GM19468 (cell line): ENCODE data around the gene DCTN5.
"Not testable (repeated sequence)": the region's sequence is repeated elsewhere in the genome, so short reads cannot be mapped to it uniquely, and the experiment has no call there.

Experiments
- ATAC-seq: cut with Tn5 transposase; IDR thresholded peaks from one replicate; pipeline ENCODE4 v1.9.1; 2021; ENCODE audit warnings: mild to moderate bottlenecking, moderate library complexity, moderate number of reproducible peaks; ENCODE audit not compliant: unreplicated experiment; ENCODE audit errors: extremely low read depth

The DCTN5 gene

GRCh38 chr16:23691483-23692189 lies 50.4 kb downstream of the DCTN5 start:
- no peak for ATAC-seq

DNA sequence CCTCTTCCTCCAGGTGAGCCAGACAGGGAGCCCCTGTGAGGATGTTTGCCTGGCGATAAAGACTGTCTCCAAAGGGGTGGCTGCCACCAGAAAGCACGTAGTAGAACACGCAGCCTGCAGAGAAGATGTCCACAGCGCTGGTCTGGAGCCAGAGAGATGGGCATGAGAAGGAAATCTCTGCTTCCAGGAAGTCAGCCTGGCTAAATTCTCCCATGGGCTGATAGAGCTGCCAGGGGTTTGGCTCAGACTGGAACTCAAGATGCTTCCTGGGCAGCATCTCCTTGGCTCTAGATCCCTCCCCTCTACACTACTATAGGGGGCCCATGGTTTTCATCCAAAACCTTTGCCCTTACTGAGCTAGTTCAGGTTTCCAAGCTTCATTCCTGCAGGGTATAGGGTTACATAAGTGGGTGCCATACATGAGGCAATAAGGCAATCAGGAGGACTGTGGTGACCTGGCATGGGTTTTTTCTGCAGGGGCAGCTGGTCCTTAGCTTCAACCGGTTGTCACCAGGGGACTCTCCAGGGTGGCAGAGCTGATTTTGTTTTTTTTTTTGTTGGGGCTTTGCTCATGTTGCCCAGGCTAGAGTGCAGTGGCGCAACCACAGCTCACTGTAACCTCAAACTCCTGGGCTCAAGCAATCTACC lies 51.0 kb downstream of the DCTN5 start:
- no peak for ATAC-seq

GRCh38 chr16:23694265-23694643 lies 53.0 kb downstream of the DCTN5 start:
- no peak for ATAC-seq

DNA sequence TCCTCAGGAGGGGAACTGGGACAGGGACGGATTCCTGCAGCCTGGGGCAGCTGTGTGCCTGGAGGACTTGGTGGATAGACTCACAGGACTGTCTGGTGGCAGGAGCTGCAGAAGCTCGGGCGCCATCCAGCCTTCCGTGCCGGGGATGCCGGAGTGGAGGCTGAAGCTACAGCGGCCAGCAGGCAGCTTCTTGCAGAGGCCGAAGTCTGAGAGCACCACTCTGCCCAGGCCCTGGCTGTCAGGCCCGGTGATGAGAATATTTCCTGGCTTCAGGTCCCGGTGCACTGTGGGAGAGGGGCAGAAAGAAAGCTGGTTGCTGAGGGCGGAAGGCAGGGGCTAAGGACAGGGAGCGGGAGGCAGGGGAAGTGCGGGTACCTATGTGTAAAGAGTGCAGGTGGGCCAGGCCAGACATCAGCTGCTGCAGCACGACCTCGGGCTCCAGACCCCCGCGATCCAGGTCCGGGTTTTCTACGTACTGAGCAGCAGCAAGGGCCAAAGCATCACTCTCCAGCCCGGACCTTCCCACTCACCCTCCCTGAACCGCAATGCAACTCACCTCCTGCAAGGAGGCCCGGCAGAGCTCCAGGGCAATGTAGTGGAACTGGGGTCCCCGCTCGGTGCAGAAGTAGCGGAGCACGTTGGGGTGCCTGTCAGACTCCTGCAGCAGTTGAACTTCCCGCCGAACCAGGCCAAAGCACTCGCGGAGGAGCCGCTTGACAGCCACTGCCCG lies 53.5 kb downstream of the DCTN5 start:
- no peak for ATAC-seq

GRCh38 chr16:23695756-23696155 lies 54.5 kb downstream of the DCTN5 start:
- no peak for ATAC-seq

- ATAC-seq = no peak
These were observed 57.8 kb downstream of the DCTN5 start for GRCh38 chr16:23699100-23699499.

GRCh38 chr16:23700093-23700492 lies 58.8 kb downstream of the DCTN5 start:
- ATAC-seq = no peak

DNA sequence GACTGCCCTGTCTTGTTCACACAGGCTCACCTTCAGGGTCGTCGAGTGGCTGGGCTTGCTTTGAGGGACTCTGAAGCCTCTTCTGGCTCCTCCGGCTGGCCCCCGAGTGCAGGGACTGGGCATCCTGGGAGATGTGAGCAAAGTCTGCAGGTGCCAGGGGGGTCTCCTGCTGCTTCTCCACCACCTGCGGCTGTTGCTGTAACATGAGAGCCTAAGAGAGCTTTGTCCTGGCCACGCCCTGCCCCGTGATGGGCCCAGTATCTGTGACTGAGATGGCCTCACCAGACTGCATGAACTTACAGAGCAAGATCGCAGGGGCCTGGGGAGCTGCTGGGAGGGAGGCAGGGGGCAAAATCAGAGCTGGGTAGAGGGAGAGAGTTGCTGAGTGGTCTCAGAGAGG lies 59.2 kb downstream of the DCTN5 start:
- ATAC-seq = no peak

DNA sequence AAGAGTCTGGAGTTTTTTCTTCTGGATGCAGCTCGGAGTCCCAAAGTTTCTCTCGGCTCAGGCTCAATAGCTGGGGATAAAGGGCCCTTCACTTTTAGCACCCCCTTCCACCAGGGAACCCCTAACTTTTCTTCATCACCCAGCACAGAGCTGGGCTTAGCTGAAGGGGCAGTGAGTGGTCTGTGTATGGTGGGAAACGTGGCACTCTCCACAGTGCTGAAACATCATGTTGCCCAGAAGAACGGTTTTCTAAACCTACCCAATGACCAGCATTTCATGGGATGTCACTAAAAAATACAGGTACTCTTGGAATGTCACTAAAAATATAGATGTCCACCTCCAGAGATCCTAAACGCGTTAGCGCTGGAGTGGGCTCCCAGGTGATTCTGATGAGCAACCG lies 59.8 kb downstream of the DCTN5 start:
- no peak for ATAC-seq

- ATAC-seq = no peak
These were observed 61.7 kb downstream of the DCTN5 start for GRCh38 chr16:23702951-23703350.

GRCh38 chr16:23704772-23705516 lies 63.7 kb downstream of the DCTN5 start:
- no peak for ATAC-seq

DNA sequence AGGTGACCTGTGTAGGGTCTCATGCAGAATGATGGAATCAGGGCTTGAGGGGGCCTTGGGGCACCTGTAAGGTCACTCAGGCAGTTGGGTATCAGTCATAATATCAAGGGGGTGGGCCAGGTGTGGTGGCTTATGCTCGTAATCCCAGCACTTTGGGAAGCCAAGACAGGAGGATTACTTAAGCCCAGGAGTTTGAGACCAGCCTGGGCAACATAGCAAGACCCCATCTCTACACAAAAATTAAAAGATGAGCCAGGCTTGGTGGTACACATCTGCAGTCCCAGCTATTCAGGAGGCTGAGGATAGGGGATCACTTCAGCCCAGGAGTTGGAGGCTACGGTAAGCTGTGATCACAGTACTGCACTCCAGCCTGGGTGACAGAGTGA lies 64.2 kb downstream of the DCTN5 start:
- ATAC-seq = no peak

- no peak for ATAC-seq
These were observed 65.2 kb downstream of the DCTN5 start for GRCh38 chr16:23706439-23706838.

DNA sequence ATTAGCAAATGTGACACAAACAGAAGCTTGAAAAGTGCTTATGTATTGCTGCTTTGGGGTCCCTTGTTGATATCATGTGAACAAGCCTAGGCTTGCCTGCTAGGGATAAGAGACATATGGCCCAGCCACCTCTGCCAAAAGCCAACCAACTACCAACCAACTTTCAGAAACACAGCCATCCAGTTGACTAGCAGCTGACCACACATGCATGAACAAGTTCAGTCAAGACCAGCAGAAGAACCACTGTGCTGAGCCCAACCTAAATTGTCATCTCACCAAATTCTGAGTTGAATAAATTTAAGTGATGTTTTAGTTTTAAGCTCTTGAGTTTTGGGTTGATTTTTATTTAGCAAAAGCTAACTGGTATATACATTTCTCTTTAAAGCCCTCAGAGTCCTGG lies 68.3 kb downstream of the DCTN5 start:
- ATAC-seq = no peak

GRCh38 chr16:23710008-23710407 lies 68.7 kb downstream of the DCTN5 start:
- no peak for ATAC-seq

- no peak for ATAC-seq
These were observed 69.2 kb downstream of the DCTN5 start for GRCh38 chr16:23710504-23710903.

DNA sequence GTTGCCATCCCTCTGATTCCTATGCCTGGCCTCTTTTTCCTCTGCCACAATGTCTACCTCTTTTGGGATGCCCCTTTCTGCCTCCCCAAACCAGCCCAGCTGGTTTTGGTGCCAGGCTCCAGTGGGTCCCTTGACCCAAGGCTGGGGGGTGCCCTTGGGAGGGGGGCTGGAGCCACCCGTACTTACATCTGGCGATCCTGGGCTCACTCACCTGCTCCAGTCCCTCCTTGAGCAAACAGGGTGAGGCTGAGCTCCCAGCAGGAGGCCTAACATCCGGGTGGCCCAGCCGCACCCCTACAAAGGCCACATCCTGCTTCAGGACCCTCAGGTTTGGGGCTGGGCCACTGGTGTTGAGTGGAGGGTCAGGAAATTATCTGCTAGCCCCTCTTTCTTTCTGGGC lies 70.5 kb downstream of the DCTN5 start:
- ATAC-seq = no peak

DNA sequence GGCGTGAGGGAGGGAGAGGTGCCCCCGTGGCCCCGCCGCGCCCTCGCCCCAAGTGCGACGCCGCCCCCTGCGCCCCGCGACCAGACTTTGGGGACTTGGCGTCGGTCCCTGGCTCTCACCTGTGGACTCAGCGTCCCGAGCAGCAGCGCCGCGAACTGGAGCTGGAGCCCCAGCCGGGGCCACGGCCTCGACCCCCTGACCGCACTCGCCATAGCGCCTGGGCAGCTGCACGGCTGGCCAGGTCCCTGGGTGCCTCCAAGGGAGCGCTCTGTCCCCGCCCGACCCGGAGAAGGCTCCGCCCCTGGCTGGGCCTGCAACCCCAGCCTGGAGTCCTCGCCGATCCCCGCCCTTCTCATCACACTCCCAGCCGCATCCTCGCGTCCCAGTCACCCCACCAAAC lies 71.7 kb downstream of the DCTN5 start, which contains the start of gene ERN2:
Gene ERN2, minus strand, starts transcription at position 247 of the 400 bp plus-strand sequence. Its CDS starts 35 bp downstream, at position 212.
- no peak for ATAC-seq

- ATAC-seq = no peak
These were observed 75.2 kb downstream of the DCTN5 start for GRCh38 chr16:23716484-23716883.

DNA sequence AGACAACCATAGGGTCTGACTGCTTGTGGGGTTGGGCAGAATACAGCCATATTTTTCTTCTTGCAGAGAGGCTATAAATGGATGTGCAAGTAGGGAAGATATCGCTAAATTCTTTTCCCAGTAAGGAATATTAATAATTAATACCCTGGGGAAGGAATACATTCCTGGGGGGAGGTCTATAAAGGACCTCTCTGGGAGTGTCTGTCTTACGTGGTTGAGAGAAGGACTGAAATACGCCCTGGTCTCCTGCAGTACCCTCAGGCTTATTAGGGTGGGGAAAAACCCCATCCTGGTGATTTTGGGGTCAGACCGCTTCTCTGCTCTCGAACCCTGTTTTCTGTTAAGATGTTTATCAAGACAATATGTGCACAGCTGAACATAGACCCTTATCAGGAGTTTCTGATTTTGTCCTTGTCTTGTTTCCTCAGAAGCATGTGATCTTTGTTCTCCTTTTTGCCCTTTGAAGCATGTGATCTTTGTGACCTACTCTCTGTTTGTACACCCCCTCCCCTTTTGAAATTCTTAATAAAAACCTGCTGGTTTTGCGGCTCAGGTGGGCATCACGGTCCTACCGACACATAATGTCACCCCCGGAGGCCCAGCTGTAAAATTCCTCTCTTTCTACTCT lies 81.5 kb downstream of the DCTN5 start:
- ATAC-seq = not testable (repeated sequence)
